ENCODE data around the gene ZCWPW1.
"Not testable (repeated sequence)": the region's sequence is repeated elsewhere in the genome, so short reads cannot be mapped to it uniquely, and the experiment has no call there.

ZCWPW1 gene

GRCh38 chr7:100398239-100398638 is 30.3 kb downstream of the ZCWPW1 start:
- no peak for DNase-seq

- no peak for DNase-seq
Measured at GRCh38 chr7:100397315-100398081, 31.0 kb downstream of the ZCWPW1 start.

- no peak for DNase-seq
Measured at GRCh38 chr7:100396421-100396982, 32.0 kb downstream of the ZCWPW1 start.

GRCh38 chr7:100394077-100394476 is 34.4 kb downstream of the ZCWPW1 start:
- DNase-seq: no peak

GRCh38 chr7:100393233-100393905 is 35.1 kb downstream of the ZCWPW1 start:
- no peak for DNase-seq

- DNase-seq: no peak
Measured at GRCh38 chr7:100390286-100391009, 38.1 kb downstream of the ZCWPW1 start.

- no peak for DNase-seq
Measured at GRCh38 chr7:100389437-100390088, 38.9 kb downstream of the ZCWPW1 start.

- DNase-seq: no peak
Measured at GRCh38 chr7:100387695-100388094, 40.8 kb downstream of the ZCWPW1 start.

- DNase-seq: no peak
Measured at GRCh38 chr7:100386940-100387339, 41.6 kb downstream of the ZCWPW1 start.

GRCh38 chr7:100384628-100385294 is 43.7 kb downstream of the ZCWPW1 start:
- DNase-seq: no peak

GRCh38 chr7:100382234-100382853 is 46.2 kb downstream of the ZCWPW1 start:
- DNase-seq: not testable (repeated sequence)

GRCh38 chr7:100381531-100382233 is 46.8 kb downstream of the ZCWPW1 start:
- not testable (repeated sequence) for DNase-seq

GRCh38 chr7:100380196-100380595 is 48.3 kb downstream of the ZCWPW1 start:
- DNase-seq: no peak

- no peak for DNase-seq
Measured at GRCh38 chr7:100378114-100378755, 50.3 kb downstream of the ZCWPW1 start.

- no peak for DNase-seq
Measured at GRCh38 chr7:100376066-100376465, 52.4 kb downstream of the ZCWPW1 start.

- no peak for DNase-seq
Measured at GRCh38 chr7:100374601-100375000, 53.9 kb downstream of the ZCWPW1 start.

- DNase-seq: not testable (repeated sequence)
Measured at GRCh38 chr7:100373870-100374598, 54.5 kb downstream of the ZCWPW1 start.

- peak; percentile 39 for DNase-seq
Measured at GRCh38 chr7:100373261-100373831, 55.2 kb downstream of the ZCWPW1 start, which contains the start of gene PILRA. PILRA (plus strand) TSS chr7:100373487; CDS start chr7:100373657, 170 bp downstream.

- DNase-seq: no peak
Measured at GRCh38 chr7:100372694-100373093, 55.8 kb downstream of the ZCWPW1 start.

All from retina (tissue), 1 donor.